Brain microvascular endothelial cell (primary cell): ENCODE results near the gene SSR3.
A peak's percentile ranks its signal among the peaks of the same experiment; 100 is the strongest.

Experiments
- DNase-seq: peaks from one replicate; pipeline ENCODE4 v3.0.0-alpha.2; 2020
- H3K27ac ChIP-seq: fragments of 250-450 bp; sonication (Bioruptor Pico); 2 replicates; pipeline ENCODE4 v1.5.1; 2020; ENCODE audit warnings: mild to moderate bottlenecking, moderate library complexity
- H3K27me3 ChIP-seq: fragments of 250-450 bp; sonication (Bioruptor Pico); replicated peaks from 2 replicates; pipeline ENCODE4 v1.5.1; 2020; ENCODE audit warnings: mild to moderate bottlenecking
- H3K36me3 ChIP-seq: fragments of 250-450 bp; sonication (Bioruptor Pico); replicated peaks from 2 replicates; pipeline ENCODE4 v1.5.1; 2020; ENCODE audit warnings: mild to moderate bottlenecking
- H3K4me3 ChIP-seq: 2 replicates; pipeline ENCODE4 v1.5.1; 2011; ENCODE audit warnings: low read depth, mild to moderate bottlenecking, control low read depth, low read length, moderate library complexity
- in situ Hi-C: cut with HindIII; loops from 2 replicates; pipeline ENCODE4 v1.10.0; 2017; ENCODE audit warnings: low sequenced_read_pairs, low pct_ligation_motif_present
- TF ChIP-seq, protein P1 (sequence below): IDR thresholded peaks from 2 replicates; pipeline ENCODE4 v1.5.1; 2011; ENCODE audit warnings: low read depth, mild to moderate bottlenecking, moderate library complexity, low read length, control low read depth, inconsistent platforms; ENCODE audit errors: missing control alignments

Gene SSR3

DNA sequence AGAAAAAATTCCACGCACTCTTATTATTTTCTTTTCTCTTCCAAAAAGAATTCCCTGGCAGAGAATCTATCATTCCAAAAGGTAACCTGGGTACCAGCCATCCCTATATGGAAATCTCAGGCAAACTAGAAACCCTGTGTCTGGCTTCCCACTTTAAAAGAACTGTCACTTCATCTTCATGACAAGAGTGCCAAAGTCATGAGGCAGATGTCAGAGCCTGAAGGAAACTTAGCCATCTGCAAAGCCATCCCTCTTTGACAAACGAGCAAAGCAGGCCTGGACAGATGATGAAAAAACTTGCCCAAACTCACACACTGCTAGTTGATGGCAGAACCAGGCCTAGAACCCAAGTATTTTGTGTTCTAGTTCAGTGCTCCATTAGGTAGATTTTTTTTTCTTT is 15.9 kb downstream of the SSR3 start:
- TF ChIP-seq, protein P1, sequence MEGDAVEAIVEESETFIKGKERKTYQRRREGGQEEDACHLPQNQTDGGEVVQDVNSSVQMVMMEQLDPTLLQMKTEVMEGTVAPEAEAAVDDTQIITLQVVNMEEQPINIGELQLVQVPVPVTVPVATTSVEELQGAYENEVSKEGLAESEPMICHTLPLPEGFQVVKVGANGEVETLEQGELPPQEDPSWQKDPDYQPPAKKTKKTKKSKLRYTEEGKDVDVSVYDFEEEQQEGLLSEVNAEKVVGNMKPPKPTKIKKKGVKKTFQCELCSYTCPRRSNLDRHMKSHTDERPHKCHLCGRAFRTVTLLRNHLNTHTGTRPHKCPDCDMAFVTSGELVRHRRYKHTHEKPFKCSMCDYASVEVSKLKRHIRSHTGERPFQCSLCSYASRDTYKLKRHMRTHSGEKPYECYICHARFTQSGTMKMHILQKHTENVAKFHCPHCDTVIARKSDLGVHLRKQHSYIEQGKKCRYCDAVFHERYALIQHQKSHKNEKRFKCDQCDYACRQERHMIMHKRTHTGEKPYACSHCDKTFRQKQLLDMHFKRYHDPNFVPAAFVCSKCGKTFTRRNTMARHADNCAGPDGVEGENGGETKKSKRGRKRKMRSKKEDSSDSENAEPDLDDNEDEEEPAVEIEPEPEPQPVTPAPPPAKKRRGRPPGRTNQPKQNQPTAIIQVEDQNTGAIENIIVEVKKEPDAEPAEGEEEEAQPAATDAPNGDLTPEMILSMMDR: no peak
- DNase-seq: no peak
- in situ Hi-C loops: no loop called here
- Histone ChIP-seq H3K36me3 (peaks cover 45% of the 10 kb centered on the region), H3K4me3 (no peak overlapping the region), H3K27ac (no peak overlapping the region), H3K27me3 (no peaks in the 10 kb centered on the region)

DNA sequence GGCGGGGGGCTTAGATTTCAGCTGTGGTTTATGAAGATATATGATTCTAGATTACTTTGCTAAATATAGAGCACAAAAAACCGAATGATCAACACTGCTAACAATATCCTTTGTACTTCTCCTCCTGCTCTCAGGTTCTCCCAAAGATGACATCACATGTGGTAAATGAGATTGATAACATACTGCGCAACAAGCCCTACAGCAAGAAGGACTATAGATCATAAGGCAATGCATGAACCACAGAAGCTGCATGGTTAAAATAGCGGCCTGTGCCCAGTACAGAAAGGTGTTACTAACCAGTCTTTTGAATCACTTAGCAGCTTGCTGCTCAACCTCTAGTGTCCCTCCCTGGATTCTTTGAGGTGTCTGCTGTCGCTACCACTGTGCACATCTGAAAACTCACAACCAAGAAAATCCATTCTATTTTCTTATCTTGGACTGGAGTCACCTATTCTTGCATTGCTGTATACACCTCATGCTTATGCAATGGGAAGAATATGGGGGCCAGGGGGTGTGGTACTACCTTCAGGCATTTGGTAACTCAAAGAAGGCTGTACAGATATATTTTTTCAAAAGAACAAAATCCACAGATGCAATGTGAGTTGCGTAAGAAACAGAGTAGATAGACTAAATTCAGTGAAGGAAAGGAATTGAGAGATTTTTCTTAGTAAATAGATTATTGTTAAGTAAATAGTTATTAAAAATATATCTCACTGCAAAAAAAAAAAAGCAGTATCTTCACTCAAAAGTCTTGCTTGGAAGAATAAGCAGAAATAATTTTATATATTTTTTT is 18.2 kb downstream of the SSR3 start:
- TF ChIP-seq, protein P1: no peak
- peak overlapping the region; percentile 89 for H3K27ac ChIP-seq
- H3K36me3 ChIP-seq: peaks cover 23% of the 10 kb centered on the region
- DNase-seq: no peak
- in situ Hi-C loops: no loop called here
- no peaks in the 10 kb centered on the region for H3K27me3 ChIP-seq
- H3K4me3 ChIP-seq: no peak overlapping the region

DNA sequence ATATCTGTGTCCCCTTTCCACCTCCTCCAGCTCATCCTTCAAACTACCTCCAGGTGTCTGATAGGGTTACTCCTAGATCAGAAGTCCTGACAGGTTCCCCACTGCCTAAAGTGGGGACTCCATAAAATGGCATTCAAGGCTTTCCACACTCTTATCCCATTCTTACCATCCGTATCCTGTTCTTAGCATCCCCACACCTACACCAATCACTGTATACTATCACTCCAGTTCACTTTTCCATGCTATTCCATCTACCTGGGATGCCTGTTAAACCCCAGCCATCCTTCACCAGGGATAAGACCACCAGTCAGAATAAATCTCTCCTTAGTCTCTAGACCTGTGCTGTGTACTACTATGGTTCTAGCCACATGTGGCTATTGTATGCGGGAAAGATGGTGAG is 19.1 kb downstream of the SSR3 start:
- in situ Hi-C loops: no loop called here
- Histone ChIP-seq H3K4me3 (no peak overlapping the region), H3K36me3 (peaks cover 18% of the 10 kb centered on the region), H3K27ac (peak overlapping the region; percentile 89), H3K27me3 (no peaks in the 10 kb centered on the region)
- DNase-seq: no peak
- TF ChIP-seq, protein P1: no peak

DNA sequence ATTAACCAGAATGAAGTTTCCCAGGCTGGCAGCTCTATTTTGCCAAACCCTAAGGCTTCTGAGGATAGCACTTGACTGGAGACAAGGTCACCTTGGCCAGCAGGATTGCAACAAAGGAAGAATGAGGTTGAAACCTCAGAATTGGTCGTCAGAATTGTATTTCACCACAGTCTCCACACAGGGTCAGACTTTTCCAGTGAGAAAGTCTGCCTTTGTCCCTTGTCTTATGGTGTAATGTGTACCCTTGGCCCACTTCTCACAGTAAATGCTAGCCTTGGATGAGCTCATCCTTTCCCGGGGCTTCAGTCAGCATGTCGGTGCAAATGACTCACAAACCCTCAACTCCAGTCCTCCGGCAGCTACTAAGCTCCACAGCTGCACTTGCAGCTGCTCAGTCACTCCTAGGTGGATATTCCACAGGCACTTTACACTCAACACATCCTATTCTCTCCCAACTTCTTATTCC is 19.7 kb downstream of the SSR3 start:
- TF ChIP-seq, protein P1: peak; percentile 44
- H3K36me3 ChIP-seq: peaks cover 15% of the 10 kb centered on the region
- H3K4me3 ChIP-seq: no peak overlapping the region
- peak overlapping the region; percentile 89 for H3K27ac ChIP-seq
- DNase-seq: peak; percentile 99
- H3K27me3 ChIP-seq: no peaks in the 10 kb centered on the region
- in situ Hi-C loops: no loop called here

DNA sequence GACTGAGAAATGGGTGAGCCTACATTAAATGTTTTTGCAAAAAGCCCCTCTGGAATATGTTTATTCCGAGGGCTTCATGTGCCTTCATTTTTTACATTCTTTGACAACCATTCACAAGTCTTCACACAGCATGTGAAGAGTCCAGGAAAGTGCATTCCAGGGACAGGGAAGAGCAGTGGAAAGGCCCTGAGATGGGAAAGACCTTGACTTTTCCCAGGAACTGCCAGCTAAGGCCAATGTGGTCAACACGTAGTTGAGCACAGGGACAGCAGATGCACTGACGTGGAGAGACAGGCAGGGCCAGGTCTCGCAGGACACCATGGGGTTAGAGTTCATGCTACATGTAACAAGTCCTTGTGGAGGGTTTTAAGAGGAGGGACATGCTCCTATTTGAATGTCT is 21.7 kb downstream of the SSR3 start:
- TF ChIP-seq, protein P1: no peak
- DNase-seq: peak; percentile 54
- H3K27me3 ChIP-seq: no peaks in the 10 kb centered on the region
- H3K4me3 ChIP-seq: no peak overlapping the region
- in situ Hi-C loops: no loop called here
- peak overlapping the region; percentile 47 for H3K27ac ChIP-seq
- H3K36me3 ChIP-seq: no peaks in the 10 kb centered on the region
